Measurements from ENCODE around the gene SCRN1.

The SCRN1 gene

GRCh38 chr7:30010021-30010420, 20.4 kb upstream of the SCRN1 start:
- in situ Hi-C loops (cut with MboI; ENCODE audit: low sequenced_read_pairs), result no loop called here

GRCh38 chr7:30005464-30005863, 15.9 kb upstream of the SCRN1 start:
- in situ Hi-C loops (cut with MboI; ENCODE audit: low sequenced_read_pairs), result no loop called here

- in situ Hi-C loops (cut with MboI; ENCODE audit: low sequenced_read_pairs), result no loop called here
Observed at GRCh38 chr7:30003098-30003497, 13.5 kb upstream of the SCRN1 start.

GRCh38 chr7:30001998-30002397, 12.4 kb upstream of the SCRN1 start:
- in situ Hi-C loops (cut with MboI; ENCODE audit: low sequenced_read_pairs), result no loop called here

GRCh38 chr7:29998489-29998888, 8.9 kb upstream of the SCRN1 start:
- in situ Hi-C loops (cut with MboI; ENCODE audit: low sequenced_read_pairs), result no loop called here

- in situ Hi-C loops (cut with MboI; ENCODE audit: low sequenced_read_pairs), result no loop called here
Observed at GRCh38 chr7:29996321-29996720, 6.7 kb upstream of the SCRN1 start.

GRCh38 chr7:29995652-29996051, 6.1 kb upstream of the SCRN1 start:
- in situ Hi-C loops (cut with MboI; ENCODE audit: low sequenced_read_pairs), result no loop called here

- in situ Hi-C loops (cut with MboI; ENCODE audit: low sequenced_read_pairs), result no loop called here
Observed at GRCh38 chr7:29993140-29993539, 3.5 kb upstream of the SCRN1 start.

- in situ Hi-C loops (cut with MboI; ENCODE audit: low sequenced_read_pairs), result no loop called here
Observed at GRCh38 chr7:29991937-29992336, 2.3 kb upstream of the SCRN1 start.

- in situ Hi-C loops (cut with MboI; ENCODE audit: low sequenced_read_pairs), result no loop called here
Observed at GRCh38 chr7:29990931-29991330, 1.3 kb upstream of the SCRN1 start.

GRCh38 chr7:29988424-29989256, 961 bp downstream of the SCRN1 start:
- in situ Hi-C loops (cut with MboI; ENCODE audit: low sequenced_read_pairs), result no loop called here

- in situ Hi-C loops (cut with MboI; ENCODE audit: low sequenced_read_pairs), result no loop called here
Observed at GRCh38 chr7:29987811-29988317, 1.7 kb downstream of the SCRN1 start.

- in situ Hi-C loops (cut with MboI; ENCODE audit: low sequenced_read_pairs), result no loop called here
Observed at GRCh38 chr7:29987083-29987482, 2.5 kb downstream of the SCRN1 start.

- in situ Hi-C loops (cut with MboI; ENCODE audit: low sequenced_read_pairs), result no loop called here
Observed at GRCh38 chr7:29980151-29980550, 9.4 kb downstream of the SCRN1 start.

GRCh38 chr7:29977886-29978651, 11.5 kb downstream of the SCRN1 start:
- in situ Hi-C loops (cut with MboI; ENCODE audit: low sequenced_read_pairs), result no loop called here

GRCh38 chr7:29976673-29977415, 12.8 kb downstream of the SCRN1 start:
- in situ Hi-C loops (cut with MboI; ENCODE audit: low sequenced_read_pairs), result no loop called here

- in situ Hi-C loops (cut with MboI; ENCODE audit: low sequenced_read_pairs), result no loop called here
Observed at GRCh38 chr7:29976266-29976665, 13.3 kb downstream of the SCRN1 start.

- in situ Hi-C loops (cut with MboI; ENCODE audit: low sequenced_read_pairs), result no loop called here
Observed at GRCh38 chr7:29975561-29975960, 14.0 kb downstream of the SCRN1 start.

- in situ Hi-C loops (cut with MboI; ENCODE audit: low sequenced_read_pairs), result no loop called here
Observed at GRCh38 chr7:29974286-29974685, 15.3 kb downstream of the SCRN1 start.

- in situ Hi-C loops (cut with MboI; ENCODE audit: low sequenced_read_pairs), result no loop called here
Observed at GRCh38 chr7:29972315-29972669, 17.3 kb downstream of the SCRN1 start.

GRCh38 chr7:29971566-29972314, 17.9 kb downstream of the SCRN1 start:
- in situ Hi-C loops (cut with MboI; ENCODE audit: low sequenced_read_pairs), result no loop called here
